PFSK-1 (cell line): Measurements from ENCODE around the gene CHD6.

Experiments
- FOXP2 ChIP-seq: optimal IDR thresholded peaks from 2 replicates; pipeline ENCODE3; 2011; ENCODE audit warnings: borderline replicate concordance, control low read depth, inconsistent platforms; ENCODE audit not compliant: insufficient read depth; ENCODE audit errors: extremely low read length, extremely low read depth
- POLR2AphosphoS5 ChIP-seq: IDR thresholded peaks from 2 replicates; pipeline ENCODE4 v1.6.1; 2012; ENCODE audit warnings: low read depth, mild to moderate bottlenecking, control low read depth, low read length, moderate library complexity
- REST ChIP-seq, 2 experiments: IDR thresholded peaks; 2 replicates each; pipeline versions ENCODE4 v1.6.1 to v1.8.0; 2011 to 2012; ENCODE audit warnings: low read depth in 2 of 2, low read length in 2 of 2, control low read depth in 1 of 2, inconsistent platforms in 1 of 2, mild to moderate bottlenecking in 1 of 2, moderate library complexity in 1 of 2; ENCODE audit not compliant: insufficient read depth in 1 of 2
- SIN3A ChIP-seq: IDR thresholded peaks from 2 replicates; pipeline ENCODE4 v1.6.1; 2012; ENCODE audit warnings: mild to moderate bottlenecking, low read length, moderate library complexity, borderline replicate concordance; ENCODE audit not compliant: insufficient read depth
- TAF1 ChIP-seq: IDR thresholded peaks from 2 replicates; pipeline ENCODE4 v1.6.1; 2012; ENCODE audit warnings: low read length, control low read depth, borderline replicate concordance; ENCODE audit not compliant: insufficient read depth

CHD6 gene

GRCh38 chr20:41553142-41553879 lies 64.9 kb downstream of the CHD6 start:
- TF ChIP-seq TAF1: no peak
- no peak for TF ChIP-seq SIN3A
- no peak for TF ChIP-seq FOXP2
- TF ChIP-seq POLR2AphosphoS5: no peak
- no peak for TF ChIP-seq REST (IDR thresholded peaks at IDR 0.05; ENCODE audit: insufficient read depth in 1 of 2, low read depth in 2 of 2, low read length in 2 of 2)

- TF ChIP-seq TAF1 (no peak), POLR2AphosphoS5 (no peak), REST (IDR thresholded peaks at IDR 0.05; ENCODE audit: insufficient read depth in 1 of 2, low read depth in 2 of 2, low read length in 2 of 2) (no peak), FOXP2 (no peak), SIN3A (no peak)
Measured at GRCh38 chr20:41552295-41553068, 65.7 kb downstream of the CHD6 start.

- no peak for TF ChIP-seq REST (IDR thresholded peaks at IDR 0.05; ENCODE audit: insufficient read depth in 1 of 2, low read depth in 2 of 2, low read length in 2 of 2)
Measured at GRCh38 chr20:41551011-41551705, 67.0 kb downstream of the CHD6 start.

- TF ChIP-seq TAF1 (no peak), FOXP2 (no peak)
Measured at GRCh38 chr20:41547221-41547620, 71.0 kb downstream of the CHD6 start.

- TF ChIP-seq REST (IDR thresholded peaks at IDR 0.05; ENCODE audit: insufficient read depth in 1 of 2, low read depth in 2 of 2, low read length in 2 of 2) (no peak), POLR2AphosphoS5 (no peak)
Measured at GRCh38 chr20:41546535-41546934, 71.6 kb downstream of the CHD6 start.
